ENCODE data around the gene USP30.

The USP30 gene

GRCh38 chr12:109126784-109127183 is 74.4 kb downstream of the USP30 start:
- no peak for DNase-seq (ENCODE audit: low spot score)
- H3K4me3 ChIP-seq (ENCODE audit: severe bottlenecking): no peak overlapping the region
- no peaks in the 10 kb centered on the region for H3K4me1 ChIP-seq (ENCODE audit: insufficient read depth, poor library complexity, severe bottlenecking)
- ATAC-seq (ENCODE audit: low read depth): no peak
- H3K27me3 ChIP-seq (ENCODE audit: insufficient read depth, poor library complexity, severe bottlenecking): no peaks in the 10 kb centered on the region
- no peaks in the 10 kb centered on the region for H3K36me3 ChIP-seq (ENCODE audit: low read depth)
- no peak overlapping the region for H3K27ac ChIP-seq (ENCODE audit: poor library complexity, severe bottlenecking)
- H3K9me3 ChIP-seq (ENCODE audit: severe bottlenecking): no peaks in the 10 kb centered on the region
- TF ChIP-seq, protein P1, sequence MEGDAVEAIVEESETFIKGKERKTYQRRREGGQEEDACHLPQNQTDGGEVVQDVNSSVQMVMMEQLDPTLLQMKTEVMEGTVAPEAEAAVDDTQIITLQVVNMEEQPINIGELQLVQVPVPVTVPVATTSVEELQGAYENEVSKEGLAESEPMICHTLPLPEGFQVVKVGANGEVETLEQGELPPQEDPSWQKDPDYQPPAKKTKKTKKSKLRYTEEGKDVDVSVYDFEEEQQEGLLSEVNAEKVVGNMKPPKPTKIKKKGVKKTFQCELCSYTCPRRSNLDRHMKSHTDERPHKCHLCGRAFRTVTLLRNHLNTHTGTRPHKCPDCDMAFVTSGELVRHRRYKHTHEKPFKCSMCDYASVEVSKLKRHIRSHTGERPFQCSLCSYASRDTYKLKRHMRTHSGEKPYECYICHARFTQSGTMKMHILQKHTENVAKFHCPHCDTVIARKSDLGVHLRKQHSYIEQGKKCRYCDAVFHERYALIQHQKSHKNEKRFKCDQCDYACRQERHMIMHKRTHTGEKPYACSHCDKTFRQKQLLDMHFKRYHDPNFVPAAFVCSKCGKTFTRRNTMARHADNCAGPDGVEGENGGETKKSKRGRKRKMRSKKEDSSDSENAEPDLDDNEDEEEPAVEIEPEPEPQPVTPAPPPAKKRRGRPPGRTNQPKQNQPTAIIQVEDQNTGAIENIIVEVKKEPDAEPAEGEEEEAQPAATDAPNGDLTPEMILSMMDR (IDR thresholded peaks at IDR 0.05; ENCODE audit: poor library complexity, severe bottlenecking): no peak

DNA sequence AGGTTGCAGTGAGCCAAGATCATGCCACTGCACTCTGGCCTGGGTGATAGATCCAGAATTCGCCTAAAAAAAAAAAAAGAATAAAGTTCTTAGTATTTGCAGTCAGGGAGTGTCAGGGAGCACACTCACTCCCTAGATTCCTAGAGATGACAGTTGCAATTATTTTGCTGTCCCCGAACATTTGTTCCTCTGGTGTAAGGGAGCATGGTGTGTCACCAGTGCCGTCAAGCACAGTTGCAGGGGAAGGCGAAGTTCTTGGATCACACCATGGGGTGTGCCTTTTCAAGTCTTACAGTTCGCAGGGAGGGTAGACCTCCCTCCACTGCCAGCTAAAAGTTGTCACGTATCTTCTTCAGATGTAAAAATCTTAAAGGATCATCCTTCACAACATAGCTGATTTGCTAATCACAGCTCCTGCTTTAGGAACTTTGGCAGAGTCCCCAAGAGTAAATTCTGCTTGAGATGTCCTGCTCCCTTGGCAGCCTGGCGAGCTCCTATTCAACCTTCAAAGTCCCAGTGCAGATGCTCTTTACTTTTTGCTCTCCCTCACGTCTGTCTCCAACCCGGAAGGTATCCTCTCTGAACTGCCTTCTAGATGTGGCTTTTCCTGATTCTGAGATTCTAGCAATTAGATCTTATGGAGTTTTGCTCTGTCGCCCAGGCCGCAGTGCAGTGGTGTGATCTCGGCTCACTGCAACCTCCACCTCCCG is 75.3 kb downstream of the USP30 start:
- ATAC-seq (ENCODE audit: low read depth) (no peak), DNase-seq (ENCODE audit: low spot score) (no peak)
- Histone ChIP-seq H3K36me3 (ENCODE audit: low read depth) (no peaks in the 10 kb centered on the region), H3K9me3 (ENCODE audit: severe bottlenecking) (no peaks in the 10 kb centered on the region), H3K27me3 (ENCODE audit: insufficient read depth, poor library complexity, severe bottlenecking) (no peaks in the 10 kb centered on the region), H3K4me1 (ENCODE audit: insufficient read depth, poor library complexity, severe bottlenecking) (no peaks in the 10 kb centered on the region), H3K4me3 (ENCODE audit: severe bottlenecking) (no peak overlapping the region), H3K27ac (ENCODE audit: poor library complexity, severe bottlenecking) (no peak overlapping the region)
- TF ChIP-seq, protein P1 (IDR thresholded peaks at IDR 0.05; ENCODE audit: poor library complexity, severe bottlenecking): no peak

DNA sequence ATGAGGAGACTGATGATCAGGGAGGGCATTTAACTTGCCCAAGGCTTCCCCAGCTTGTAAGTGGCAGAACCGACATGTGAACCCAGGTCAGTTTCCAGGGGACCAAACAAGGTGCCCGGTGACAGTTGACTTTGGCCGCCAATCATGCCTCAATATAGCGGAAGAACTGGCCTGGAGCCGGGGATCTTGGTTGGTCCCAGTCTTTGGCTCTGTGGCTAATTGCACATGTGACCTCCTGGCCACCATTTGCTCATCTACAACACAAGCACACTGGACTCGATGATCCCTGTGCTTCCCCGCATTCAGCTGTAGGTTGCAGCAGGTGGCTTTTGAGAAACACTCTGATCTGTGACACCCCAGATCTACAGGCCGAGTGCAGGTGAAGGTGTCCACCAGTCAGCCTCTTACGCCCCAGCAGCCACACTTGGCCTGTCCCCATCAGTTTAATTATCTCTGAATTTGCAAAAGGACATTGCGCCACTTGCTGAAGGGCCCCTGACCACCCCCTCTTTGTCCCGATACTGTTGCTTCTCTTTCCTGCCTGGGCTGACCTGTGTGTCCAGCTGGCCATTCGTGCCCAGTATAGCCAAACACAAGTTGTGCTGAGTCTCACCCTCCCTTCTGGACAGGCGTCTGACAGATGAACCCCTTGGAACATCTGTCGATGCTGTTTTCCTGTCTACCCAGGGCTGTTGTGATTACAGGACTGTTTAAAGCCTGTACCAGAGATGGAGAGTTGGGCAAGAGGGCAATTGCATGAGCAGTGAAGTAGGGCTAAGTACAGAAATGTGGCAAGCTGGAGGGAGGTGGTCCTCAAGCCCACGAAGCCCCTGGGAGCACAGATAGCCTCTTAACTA is 78.1 kb downstream of the USP30 start:
- ATAC-seq (ENCODE audit: low read depth): no peak
- TF ChIP-seq, protein P1 (IDR thresholded peaks at IDR 0.05; ENCODE audit: poor library complexity, severe bottlenecking): no peak

GRCh38 chr12:109131154-109132050 is 79.0 kb downstream of the USP30 start:
- no peak overlapping the region for H3K27ac ChIP-seq (ENCODE audit: poor library complexity, severe bottlenecking)
- no peak overlapping the region for H3K4me3 ChIP-seq (ENCODE audit: severe bottlenecking)
- H3K36me3 ChIP-seq (ENCODE audit: low read depth): no peaks in the 10 kb centered on the region
- no peaks in the 10 kb centered on the region for H3K9me3 ChIP-seq (ENCODE audit: severe bottlenecking)
- TF ChIP-seq, protein P1 (IDR thresholded peaks at IDR 0.05; ENCODE audit: poor library complexity, severe bottlenecking): no peak
- H3K27me3 ChIP-seq (ENCODE audit: insufficient read depth, poor library complexity, severe bottlenecking): no peaks in the 10 kb centered on the region
- no peaks in the 10 kb centered on the region for H3K4me1 ChIP-seq (ENCODE audit: insufficient read depth, poor library complexity, severe bottlenecking)
- ATAC-seq (ENCODE audit: low read depth) (no peak; the same call in 2 of the 3 replicates), DNase-seq (ENCODE audit: low spot score) (no peak)

More for the DNA sequence above, 78.1 kb downstream of the USP30 start:
- H3K4me1 ChIP-seq (ENCODE audit: insufficient read depth, poor library complexity, severe bottlenecking): no peaks in the 10 kb centered on the region
- no peak for DNase-seq (ENCODE audit: low spot score)
- H3K36me3 ChIP-seq (ENCODE audit: low read depth): no peaks in the 10 kb centered on the region
- H3K27ac ChIP-seq (ENCODE audit: poor library complexity, severe bottlenecking): no peak overlapping the region
- no peaks in the 10 kb centered on the region for H3K27me3 ChIP-seq (ENCODE audit: insufficient read depth, poor library complexity, severe bottlenecking)
- no peaks in the 10 kb centered on the region for H3K9me3 ChIP-seq (ENCODE audit: severe bottlenecking)
- H3K4me3 ChIP-seq (ENCODE audit: severe bottlenecking): no peak overlapping the region
